Upper lobe of right lung (tissue), 1 donor: ENCODE results near the gene HMG20B. TPM values are rescaled to one million over a fixed set of nuclear protein-coding genes. Genes with fewer than 3 reads are reported as not detected.

Source experiments
- ATAC-seq: fragments of 200-7000 bp; cut with Tn5 transposase; one replicate; pipeline ENCODE4 v1.9.1; 2020; ENCODE audit warnings: mild to moderate bottlenecking, moderate library complexity
- DNase-seq: peaks from one replicate; pipeline ENCODE4 v3.0.0-alpha.2; 2020
- H3K27ac ChIP-seq: fragments of 200-600 bp; one replicate; pipeline ENCODE4 v1.8.0; 2022
- H3K27me3 ChIP-seq: fragments of 200-600 bp; one replicate; pipeline ENCODE4 v1.8.0; 2022; ENCODE audit warnings: mild to moderate bottlenecking
- H3K36me3 ChIP-seq: fragments of 200-600 bp; one replicate; pipeline ENCODE4 v1.8.0; 2022
- H3K4me1 ChIP-seq: fragments of 200-600 bp; one replicate; pipeline ENCODE4 v1.8.0; 2022
- H3K4me3 ChIP-seq: fragments of 200-600 bp; one replicate; pipeline ENCODE4 v1.8.0; 2022; ENCODE audit warnings: mild to moderate bottlenecking
- H3K9me3 ChIP-seq: fragments of 200-600 bp; one replicate; pipeline ENCODE4 v1.8.0; 2022
- CTCF ChIP-seq: fragments of 200-600 bp; IDR thresholded peaks from one replicate; pipeline ENCODE4 v1.8.0; 2022; ENCODE audit warnings: antibody characterized with exemption
- intact Hi-C: fragments of 100-400 bp; cut with DNase I; formaldehyde crosslinking; loops from one replicate; pipeline ENCODE4 v1.11.0; 2022
- total RNA-seq: library from RNA; stranded (reverse); fragmentation: NEBNext Ultra II Directional; extraction: Animal tissue kit (Norgen Biotek cat#: 25700); gene quantifications from one replicate; pipeline ENCODE4 v1.2.1, GENCODE V29; 2021
- donor health status: DM: no; HTN: yes; CAD: no; lungs with severe emphysema.

Gene HMG20B
- total RNA-seq, 1 donor from 2014 or later, result 60.0 TPM

- no peak for ATAC-seq
- Histone ChIP-seq H3K9me3 (no peaks in the 10 kb centered on the region), H3K36me3 (peaks cover 60% of the 10 kb centered on the region), H3K4me1 (no peaks in the 10 kb centered on the region), H3K4me3 (no peak overlapping the region), H3K27ac (no peak overlapping the region), H3K27me3 (no peaks in the 10 kb centered on the region)
- no peak for TF ChIP-seq CTCF
- intact Hi-C loops, result no loop called here
- DNase-seq, result no peak
These were observed 37.2 kb upstream of the HMG20B start for GRCh38 chr19:3535563-3535965.

- Histone ChIP-seq H3K27ac (no peak overlapping the region), H3K36me3 (peaks cover 56% of the 10 kb centered on the region)
- intact Hi-C loops, result no loop called here
These were observed 36.8 kb upstream of the HMG20B start for GRCh38 chr19:3535981-3536380.

GRCh38 chr19:3536429-3537100 is 36.2 kb upstream of the HMG20B start:
- intact Hi-C loops, result no loop called here
- Histone ChIP-seq H3K9me3 (no peaks in the 10 kb centered on the region), H3K4me3 (no peak overlapping the region), H3K27ac (no peak overlapping the region), H3K4me1 (no peaks in the 10 kb centered on the region), H3K36me3 (peaks cover 50% of the 10 kb centered on the region), H3K27me3 (no peaks in the 10 kb centered on the region)
- ATAC-seq, result no peak
- no peak for TF ChIP-seq CTCF
- no peak for DNase-seq

More at GRCh38 chr19:3535981-3536380, 36.8 kb upstream of the HMG20B start:
- no peak for DNase-seq
- Histone ChIP-seq H3K4me1 (no peaks in the 10 kb centered on the region), H3K9me3 (no peaks in the 10 kb centered on the region), H3K27me3 (no peaks in the 10 kb centered on the region), H3K4me3 (no peak overlapping the region)
- no peak for TF ChIP-seq CTCF
- ATAC-seq, result no peak

GRCh38 chr19:3537101-3537437 is 35.7 kb upstream of the HMG20B start:
- intact Hi-C loops, result no loop called here
- Histone ChIP-seq H3K36me3 (peaks cover 45% of the 10 kb centered on the region), H3K27me3 (no peaks in the 10 kb centered on the region), H3K9me3 (no peaks in the 10 kb centered on the region), H3K27ac (no peak overlapping the region), H3K4me3 (no peak overlapping the region), H3K4me1 (no peaks in the 10 kb centered on the region)
- no peak for ATAC-seq
- DNase-seq, result no peak
- no peak for TF ChIP-seq CTCF

- Histone ChIP-seq H3K4me1 (no peaks in the 10 kb centered on the region), H3K36me3 (peaks cover 39% of the 10 kb centered on the region), H3K9me3 (no peaks in the 10 kb centered on the region), H3K4me3 (no peak overlapping the region), H3K27me3 (no peaks in the 10 kb centered on the region), H3K27ac (no peak overlapping the region)
- intact Hi-C loops, result no loop called here
- ATAC-seq (peak; percentile 12), DNase-seq (peak; percentile 59)
- TF ChIP-seq CTCF, result no peak
These were observed 35.1 kb upstream of the HMG20B start for GRCh38 chr19:3537438-3538240.
